GM19452 (cell line): Measurements from ENCODE around the gene FUT3.

Source experiments
- ATAC-seq: cut with Tn5 transposase; IDR thresholded peaks from one replicate; pipeline ENCODE4 v1.9.1; 2021; ENCODE audit not compliant: unreplicated experiment

FUT3 gene

DNA sequence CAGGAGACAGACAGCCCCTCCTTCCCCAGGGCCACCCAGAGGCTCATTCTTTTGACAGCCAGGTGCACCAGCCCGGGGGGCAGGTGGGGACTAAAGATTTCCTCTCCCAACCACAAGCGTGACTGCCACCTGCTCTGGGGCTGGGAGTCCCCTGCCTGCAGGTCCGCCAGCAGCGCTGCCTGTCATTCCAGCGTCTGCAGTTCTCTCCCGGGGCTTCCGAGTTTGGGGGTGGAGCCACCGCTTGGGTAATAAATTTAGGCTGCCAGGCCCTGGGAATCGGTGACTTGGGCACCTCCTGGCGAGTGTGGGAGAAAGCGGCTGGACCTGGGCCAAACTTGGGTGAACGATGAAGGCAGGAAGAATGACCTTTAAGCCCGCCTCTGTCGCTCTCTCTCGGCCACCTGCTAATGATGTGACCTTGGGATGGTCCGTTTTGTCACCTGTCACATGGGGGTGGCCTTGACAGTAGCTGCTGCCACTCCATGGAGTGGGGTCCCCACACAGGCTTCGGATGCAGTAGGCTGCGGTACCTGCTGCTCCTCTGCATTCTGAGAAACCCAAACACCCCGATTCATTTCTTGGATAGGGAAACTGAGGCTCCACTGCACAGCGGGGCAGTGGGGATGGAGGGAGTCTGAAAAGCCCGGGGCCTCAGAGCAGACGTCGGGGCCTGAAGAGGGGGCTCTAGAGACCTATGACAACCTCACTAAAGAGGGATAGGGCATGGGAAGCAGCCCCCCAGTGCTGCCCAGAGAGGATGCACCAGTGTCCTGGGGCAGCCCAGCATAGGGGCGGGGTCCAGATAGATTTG lies 24.5 kb downstream of the FUT3 start:
- ATAC-seq: no peak

DNA sequence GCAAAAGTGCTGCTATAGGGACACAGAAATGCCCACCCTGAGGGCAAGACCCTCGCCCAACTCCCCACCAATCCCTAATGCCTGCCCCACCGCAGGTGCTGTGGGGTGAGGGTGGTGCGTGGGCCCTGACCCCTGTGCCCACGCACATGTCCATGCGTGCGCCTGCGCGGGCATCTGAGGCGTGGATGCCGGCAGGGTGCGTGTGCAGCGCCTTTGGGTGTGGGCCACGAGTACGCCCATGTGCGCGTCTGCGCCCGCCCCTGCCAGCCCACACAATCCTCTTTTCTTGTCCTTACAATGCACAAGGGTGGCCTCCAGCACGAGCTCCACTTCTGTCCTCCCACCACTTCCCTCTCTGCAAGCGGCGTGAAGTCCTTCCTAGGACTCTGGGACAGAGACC lies 26.1 kb downstream of the FUT3 start:
- no peak for ATAC-seq

DNA sequence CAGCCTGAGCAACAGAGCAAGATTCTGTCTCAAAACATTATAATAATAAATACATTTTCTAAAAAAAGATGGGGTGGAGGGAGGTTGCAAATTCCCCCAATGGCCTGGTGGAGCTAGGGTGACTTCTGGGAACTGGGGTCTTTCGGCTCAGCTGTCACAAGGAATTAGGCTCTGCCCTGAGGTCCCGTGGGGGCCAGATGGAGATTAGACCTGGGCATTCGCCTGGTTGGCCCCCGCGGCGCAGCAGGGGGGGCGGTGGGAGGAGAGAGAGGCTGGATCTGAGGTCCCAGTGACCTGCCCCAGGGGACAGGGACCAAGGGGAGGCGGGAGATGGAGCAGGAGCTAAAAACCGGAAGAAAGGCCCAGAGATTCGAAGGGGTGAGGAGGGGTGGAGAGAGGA lies 26.5 kb downstream of the FUT3 start:
- no peak for ATAC-seq

DNA sequence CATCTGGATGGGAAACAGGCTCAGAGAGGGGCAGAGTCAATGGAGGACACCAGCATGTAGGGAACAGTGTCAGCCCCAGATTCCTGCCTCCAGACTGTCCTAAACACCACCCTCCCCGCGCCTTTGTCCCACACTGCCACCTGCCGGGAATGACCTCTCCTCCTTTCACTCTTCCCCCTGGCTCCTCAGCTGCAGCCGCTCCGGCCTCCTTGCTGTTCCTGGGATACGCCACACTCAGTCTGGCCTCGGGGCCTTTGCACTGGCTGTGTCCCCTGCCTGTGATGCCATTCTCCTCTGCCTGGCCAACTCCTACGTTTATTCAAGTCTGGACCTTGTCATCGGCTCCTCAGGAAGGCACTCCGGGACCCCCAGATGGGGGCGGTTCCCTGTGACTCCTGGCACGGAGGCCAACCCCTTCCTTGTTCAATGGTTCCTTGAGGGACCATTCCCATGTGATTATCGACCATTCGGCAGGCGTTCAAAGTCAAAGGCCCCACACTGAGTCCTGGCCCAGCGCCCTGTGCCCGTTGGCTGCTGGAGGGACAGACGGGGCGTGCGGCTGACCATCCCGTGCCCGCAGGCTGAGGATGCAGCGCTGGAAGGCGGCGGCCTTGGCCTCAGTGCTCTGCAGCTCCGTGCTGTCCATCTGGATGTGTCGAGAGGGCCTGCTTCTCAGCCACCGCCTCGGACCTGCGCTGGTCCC lies 27.5 kb downstream of the FUT3 start:
- no peak for ATAC-seq

DNA sequence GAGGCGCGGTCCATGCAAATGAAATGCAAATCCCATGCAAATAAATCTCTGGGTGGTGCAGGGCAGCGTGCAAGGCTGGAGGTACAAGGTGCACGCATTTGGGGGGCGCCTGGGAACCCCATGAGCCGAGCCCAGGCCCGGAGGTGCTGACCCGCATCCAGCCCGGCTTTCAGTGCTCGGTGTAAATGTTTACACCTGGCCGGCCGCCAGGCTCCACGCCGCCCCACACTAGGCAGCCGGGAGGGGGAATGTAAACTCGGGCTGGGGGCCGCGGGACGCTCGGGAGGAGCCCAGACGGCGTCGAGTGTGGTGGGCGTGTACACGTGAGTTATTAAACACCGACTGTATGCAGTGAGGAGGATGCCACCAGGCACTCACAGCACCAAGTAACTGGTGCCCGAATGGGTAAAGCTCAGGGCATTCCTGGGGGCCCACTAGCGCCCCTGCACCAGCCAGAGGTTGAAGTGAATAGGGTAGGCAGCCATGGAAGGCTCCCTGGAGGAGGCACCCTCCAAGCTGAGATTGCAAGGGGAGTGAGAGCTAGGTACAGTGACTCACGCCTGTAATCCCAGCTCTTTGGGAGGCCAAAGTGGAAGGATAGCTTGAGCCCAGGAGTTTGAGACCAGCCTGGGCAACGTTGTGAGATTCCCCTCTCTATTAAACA lies 28.9 kb downstream of the FUT3 start:
- no peak for ATAC-seq

DNA sequence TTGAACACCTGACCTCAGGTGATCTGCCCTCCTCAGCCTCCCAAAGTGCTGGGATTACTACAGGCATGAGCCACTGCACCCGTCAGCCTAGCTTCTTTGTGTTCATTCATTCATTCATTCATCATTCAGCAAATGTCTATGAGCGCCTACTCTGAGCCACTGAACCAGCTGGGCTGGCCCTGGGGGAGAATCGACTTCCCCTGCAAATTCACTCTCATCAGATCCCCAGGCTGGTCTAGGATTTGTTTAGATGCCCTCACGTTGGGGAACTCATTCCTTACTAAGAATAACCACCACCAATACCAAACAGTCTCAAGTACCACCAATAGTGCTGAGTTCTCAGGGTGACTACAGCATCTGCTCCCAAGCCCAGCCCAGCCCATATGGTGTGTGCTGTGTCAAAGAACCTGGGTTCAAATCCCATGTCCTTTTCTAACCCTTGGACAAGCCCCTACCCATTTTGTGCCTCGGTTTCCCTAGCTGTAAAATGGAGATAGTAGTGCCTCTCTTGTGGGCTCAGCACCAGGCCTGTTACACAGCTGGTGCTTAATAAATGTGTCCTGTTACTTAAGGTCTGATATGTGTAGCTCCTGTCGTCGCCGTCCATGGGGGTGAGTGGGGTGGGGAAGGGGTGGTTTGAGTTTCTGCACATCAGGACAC lies 29.6 kb downstream of the FUT3 start:
- ATAC-seq: no peak

DNA sequence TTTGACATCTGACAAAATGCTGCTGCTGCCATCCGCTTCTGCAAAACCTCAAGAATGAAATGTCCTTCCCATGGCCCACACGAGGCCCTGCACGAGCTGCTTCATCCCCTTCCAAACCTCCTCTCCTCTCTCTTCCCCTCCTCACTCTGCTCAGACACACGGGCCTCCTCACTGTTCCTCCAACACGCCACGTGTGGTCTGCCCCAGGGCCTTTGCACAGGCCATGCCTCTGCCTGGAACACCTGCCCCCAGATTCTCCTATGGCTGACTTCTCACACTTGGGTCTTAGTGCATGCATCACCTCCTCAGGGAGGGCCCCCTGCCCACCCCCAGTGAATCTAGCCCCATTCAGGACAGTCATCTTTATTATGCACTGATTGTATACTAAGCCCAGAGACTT lies 30.5 kb downstream of the FUT3 start:
- ATAC-seq: no peak

DNA sequence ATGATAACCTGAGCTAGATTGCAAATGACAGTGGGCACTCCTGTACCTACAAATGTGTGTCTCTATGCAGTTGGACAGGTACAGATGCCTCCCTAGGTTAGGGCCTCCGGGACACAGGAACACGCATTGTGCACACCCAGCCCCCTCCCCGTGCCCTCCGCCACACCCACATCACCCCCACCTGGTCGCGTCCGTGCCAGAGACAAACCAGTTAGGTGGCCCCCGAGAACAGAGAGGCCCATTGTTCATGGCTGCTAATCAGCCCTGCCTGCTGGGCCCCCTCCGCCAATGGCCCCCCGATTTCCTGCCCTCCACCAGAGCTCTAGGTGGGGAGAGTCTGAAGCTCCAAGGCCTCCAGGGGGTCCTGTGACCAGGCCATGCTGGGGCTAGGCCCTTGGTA lies 32.7 kb downstream of the FUT3 start:
- no peak for ATAC-seq

DNA sequence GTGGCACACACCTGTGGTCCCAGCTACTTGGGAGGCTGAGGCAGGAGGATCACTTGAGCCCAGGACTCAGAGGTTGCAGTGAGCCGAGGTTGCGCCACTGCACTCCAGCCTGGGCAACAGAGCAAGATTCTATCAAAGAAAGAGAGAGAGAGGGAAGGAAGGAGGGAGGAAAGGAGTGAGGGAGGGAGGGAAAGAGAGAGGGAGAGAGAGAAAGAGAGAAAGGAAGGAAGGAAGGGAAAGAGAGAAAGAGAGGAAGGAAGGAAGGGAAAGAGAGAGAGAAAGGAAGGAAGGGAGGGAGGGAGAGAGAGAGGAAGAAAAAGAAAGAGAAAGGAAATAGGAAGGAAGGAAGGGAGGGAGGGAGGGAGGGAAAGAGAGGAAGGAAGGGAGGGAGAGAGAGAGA lies 34.0 kb downstream of the FUT3 start:
- no peak for ATAC-seq

DNA sequence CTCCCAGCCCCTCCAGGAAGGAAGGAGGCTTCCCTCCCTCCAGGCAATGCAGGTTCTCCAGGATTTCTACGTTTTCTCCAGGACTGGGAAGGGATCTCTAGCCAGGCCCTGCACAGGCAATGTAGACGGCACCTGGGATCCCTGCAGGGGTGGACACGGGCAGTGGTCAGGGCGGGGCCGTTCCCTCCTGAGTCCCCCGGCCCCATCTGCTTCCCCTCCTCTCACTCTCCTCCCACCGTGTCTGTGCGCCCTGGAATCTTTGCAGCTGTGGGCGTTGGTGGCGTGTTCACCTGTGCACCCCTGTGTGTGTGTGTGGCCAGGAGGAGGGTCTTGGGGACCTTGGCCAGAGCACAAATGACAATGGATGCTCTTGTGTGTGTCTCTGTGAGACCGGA lies 36.4 kb downstream of the FUT3 start:
- no peak for ATAC-seq

DNA sequence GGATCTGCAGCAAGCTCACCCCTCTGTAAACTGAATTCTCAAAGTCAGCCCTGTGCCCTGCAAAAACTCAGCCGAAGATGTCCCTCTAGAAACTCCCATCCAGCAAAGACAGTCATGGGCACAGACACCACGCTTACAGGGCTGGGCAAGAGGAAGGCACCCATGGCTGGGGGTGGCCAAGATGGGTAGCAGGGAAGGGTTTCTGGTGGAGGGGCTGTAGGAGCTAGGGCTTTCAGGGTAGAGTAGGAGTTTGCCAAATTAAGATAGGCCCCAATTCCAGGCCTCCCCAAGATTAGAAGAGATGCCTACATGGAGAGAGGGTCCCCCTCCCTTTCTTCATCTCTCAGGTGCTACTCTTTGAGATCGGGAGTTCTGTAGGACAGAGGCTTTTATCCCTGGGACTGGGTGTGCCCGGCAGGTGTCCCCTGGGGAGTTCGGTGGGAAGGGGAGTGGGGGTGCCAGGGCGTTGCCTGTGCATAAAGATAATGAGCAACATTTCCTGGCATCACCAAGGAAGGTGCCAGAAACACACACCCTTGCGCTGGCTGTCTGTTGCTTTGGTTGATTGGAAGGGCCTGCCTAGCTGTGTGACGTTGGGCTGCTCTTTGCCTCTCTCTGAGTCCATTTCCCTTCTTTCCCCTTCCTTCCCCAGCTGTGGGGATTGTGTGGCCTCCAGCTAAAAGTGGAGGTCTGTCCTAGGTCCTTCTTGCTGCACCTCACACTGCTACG lies 37.0 kb downstream of the FUT3 start:
- ATAC-seq: no peak

DNA sequence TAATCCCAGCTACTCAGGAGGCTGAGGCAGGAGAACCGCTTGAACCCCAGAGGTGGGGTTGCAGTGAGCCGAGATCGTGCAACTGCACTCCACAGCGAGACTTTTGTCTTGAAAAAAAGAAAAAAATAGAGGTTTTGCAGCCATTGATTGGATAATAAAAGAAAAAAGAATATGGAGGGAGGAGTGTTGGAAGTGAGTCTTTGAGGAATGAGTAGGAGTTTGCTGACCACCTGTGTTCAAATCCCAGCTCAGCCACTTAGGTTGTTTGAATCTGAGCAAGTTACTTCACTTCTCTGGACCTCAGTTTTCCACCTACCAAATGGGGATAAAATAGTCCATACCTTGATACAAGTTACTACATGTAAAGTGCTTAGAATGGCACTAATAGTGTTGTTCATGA lies 40.1 kb downstream of the FUT3 start:
- ATAC-seq: no peak

DNA sequence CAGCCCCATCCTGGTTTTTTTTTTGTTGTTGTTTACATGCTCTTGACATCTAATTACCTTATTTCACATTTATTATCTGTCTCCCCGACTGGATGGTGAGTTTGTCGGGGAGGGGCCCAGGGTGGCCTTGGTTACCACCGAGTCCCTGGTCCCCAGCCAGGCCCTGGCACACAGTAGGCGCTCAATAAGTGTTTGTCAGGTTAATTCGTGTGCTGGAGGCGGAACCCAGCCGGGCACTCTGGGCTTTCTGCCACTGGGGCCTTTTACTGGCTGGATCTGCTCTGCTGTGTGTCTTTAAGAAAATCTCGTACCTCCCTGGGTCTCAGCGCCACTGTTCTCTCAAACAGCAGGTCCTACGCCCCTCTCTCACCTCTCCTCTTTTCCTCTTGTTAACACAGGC lies 41.8 kb downstream of the FUT3 start:
- ATAC-seq: no peak

DNA sequence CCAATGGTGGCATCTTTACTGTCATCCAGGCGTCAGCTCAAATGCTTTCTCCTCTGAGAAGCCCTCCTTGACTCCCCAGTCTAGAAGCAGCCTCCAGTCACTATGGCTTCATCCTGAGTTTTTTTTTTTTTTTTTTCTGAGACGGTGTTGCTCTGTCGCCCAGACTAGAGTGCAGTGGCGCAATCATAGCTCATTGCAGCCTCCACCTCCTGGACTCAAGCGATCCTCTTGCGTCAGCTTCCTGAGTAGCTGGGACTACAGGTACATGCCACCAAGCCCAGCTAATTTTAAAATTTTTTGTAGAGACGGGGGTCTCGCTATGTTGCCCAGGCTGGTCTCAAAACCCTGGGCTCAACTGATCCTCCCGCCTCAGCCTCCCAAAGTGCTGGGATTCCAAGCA lies 42.2 kb downstream of the FUT3 start:
- ATAC-seq: no peak

DNA sequence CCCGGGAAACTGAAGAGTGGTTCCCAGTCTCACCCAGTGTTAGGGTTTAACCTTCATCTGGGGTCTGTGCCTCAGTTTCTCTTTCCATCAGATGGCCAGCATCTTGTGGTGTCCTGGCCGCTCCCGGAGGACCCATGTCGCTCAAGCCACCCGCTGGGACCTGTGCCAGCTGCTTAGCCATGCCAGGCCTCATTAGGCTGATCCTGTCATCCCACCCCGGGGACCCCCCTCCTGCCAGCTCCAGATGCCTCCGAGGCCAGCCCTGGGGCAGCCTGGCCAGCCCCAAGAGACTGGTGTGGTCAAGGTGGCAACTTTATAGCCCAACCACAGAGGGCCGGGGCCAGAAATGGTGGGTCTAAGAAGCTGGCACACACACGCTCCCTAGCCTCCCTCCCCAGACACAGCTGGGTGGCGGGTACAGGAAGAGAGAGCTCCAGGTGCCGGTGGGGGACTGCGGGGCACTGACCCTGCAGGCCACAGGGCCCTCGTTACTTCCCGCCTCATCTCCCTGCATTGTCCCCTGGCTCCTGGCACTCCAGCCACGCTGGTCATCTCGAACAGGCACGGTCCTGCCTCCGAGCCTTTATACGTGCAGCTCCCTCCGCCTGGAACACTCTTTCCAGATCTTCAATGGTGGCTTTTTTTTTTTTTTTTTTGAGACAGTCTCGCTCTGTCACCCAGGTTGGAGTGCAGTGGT lies 43.0 kb downstream of the FUT3 start:
- no peak for ATAC-seq

DNA sequence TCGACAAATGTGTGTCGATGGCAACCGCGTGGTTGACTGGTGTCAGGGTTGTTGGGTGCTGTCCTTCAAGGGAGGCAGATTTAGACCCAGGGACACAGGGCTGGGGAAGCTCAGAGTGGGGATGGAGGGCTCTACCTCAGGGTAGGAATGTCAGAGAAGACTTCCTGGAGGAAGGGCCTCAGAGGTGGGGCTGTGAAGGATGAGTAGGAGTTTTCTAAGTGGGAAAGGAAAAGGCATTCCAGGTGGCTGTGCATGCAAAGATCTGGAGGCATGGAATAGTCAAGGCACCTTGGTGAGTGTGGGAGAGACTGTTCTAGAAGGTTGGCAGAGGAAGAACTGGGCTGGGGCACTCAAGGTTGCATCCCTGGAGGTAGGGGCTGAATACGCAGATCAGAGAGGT lies 44.3 kb downstream of the FUT3 start:
- ATAC-seq: no peak

DNA sequence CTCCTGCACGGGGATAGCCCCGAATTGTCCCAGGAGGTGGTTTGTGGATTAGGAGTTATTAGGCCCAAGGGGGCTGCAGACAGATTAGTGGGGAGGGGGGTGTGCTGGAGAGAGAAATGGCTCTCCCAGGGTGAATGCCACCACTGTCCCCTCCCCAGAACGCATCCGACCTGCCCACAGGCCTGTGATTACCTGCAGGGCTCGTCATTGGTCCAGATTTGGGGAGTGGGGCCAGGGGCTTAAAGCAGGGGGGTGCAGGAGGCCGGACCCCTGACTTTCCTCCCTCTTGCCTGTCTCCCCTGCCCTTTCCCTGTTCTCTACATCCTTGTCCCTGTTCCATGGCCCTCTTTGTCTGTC lies 45.1 kb downstream of the FUT3 start:
- ATAC-seq: no peak

DNA sequence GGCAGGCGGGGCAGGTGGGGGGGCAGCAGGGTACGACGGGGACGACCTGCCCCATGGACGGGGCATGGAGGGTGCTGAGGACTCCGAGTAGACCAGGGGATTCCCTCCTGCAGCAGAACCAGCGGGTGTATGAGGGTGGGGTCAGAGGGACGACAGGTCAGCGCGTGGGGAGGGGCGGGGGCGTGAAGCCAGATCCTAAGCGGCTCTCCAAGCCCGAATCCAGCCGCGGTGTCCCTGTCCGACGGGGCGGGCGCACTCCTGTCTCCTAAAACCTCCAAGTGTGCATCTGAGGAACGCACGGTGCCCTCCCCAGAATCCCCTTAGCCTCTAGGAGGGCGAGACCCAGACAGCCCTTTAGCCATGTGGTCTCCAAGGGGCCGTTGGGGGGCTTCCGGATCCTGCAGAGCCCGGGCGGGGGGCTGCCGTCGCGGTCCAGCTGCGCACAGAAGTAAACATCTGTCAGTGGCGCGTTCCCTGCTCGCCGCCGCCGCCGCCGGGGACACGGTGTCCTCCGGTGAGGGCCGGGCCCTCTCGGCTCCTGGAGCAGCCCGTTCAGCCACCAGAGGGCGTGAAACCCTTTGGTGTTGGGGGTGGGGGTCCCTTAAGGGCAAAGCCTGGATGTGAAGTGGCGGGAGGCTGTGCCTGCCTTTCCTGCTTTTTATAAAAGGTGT lies 45.7 kb downstream of the FUT3 start:
- ATAC-seq: no peak

DNA sequence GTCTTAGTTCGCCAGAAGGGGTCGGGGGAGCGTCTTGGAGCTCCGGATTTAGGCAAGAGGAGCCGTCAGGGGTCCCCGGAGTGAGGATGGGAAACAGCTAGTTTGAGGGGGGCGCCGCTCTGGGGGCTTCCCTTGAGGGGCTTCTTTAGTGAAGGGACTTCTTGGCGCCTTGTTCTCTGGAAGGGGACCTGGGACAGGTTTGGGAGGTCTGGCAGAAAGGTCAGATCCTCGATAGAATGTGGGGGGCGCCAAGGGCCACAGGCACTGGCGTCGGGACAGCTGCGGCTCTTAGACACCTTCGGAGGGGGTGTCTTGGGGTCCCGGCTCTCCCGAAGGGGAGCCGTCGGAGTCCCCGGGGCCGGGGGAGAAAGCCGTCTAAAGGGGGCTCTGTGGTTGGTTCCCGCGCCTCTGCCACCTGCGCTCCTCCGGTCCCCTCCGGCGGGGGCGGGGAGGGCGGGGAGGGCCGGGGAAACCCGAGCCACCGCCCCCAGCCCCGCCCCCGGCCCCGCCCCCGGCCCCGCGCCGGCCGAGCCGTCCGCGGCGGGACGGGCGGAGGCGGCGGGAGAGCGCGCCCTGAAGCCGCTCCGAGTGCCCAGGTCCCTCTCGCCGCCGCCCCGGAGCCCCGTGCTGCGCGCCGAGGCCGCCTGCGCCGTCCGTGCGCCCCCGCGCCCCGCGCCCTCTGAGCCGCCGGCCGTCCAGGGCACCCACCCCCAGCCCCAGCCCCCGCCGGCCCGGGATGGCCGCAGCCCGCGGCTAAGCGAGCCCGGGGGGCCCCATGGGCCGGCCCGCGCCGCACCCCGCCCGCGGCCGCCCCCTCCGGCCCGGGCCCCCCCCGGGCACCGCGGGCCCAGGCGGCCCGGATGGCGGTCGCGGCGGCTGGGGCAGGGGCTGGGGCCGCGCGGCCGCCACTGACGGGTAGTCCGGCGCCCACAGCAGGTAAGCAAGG lies 46.5 kb downstream of the FUT3 start, which contains the start of gene NRTN:
Gene NRTN (plus strand): TSS at position 552 of the 946 bp plus-strand sequence. CDS start 19,099 bp downstream, outside the sequence.
- no peak for ATAC-seq
